ENCODE data around the gene ATG9B. TPM values are rescaled to one million over a fixed set of nuclear protein-coding genes. Genes with fewer than 3 reads are reported as not detected.
"Not testable (repeated sequence)": the region's sequence is repeated elsewhere in the genome, so short reads cannot be mapped to it uniquely, and the experiment has no call there.

Gene ATG9B
- polyA plus RNA-seq, 10 donors: 0.45 to 2.0 (median 1.1) TPM

GRCh38 chr7:151058781-151059366 lies 34.6 kb upstream of the ATG9B start:
- DNase-seq: peak in 1 of 3 donors; percentile 37

- DNase-seq: peak; percentile 99 to 100 (median 99)
Measured at GRCh38 chr7:151057989-151058780, 33.9 kb upstream of the ATG9B start.

- no peak for DNase-seq
Measured at GRCh38 chr7:151057506-151057988, 33.3 kb upstream of the ATG9B start, which contains the start of gene CDK5. Gene CDK5, minus strand, starts transcription at chr7:151057897. Its CDS starts 49 bp downstream, at chr7:151057848.

- DNase-seq: no peak
Measured at GRCh38 chr7:151056666-151057505, 32.6 kb upstream of the ATG9B start.

GRCh38 chr7:151056283-151056665 lies 32.0 kb upstream of the ATG9B start:
- DNase-seq: no peak

- DNase-seq: no peak
Measured at GRCh38 chr7:151053751-151054150, 29.5 kb upstream of the ATG9B start.

- no peak for DNase-seq
Measured at GRCh38 chr7:151053096-151053495, 28.8 kb upstream of the ATG9B start.

GRCh38 chr7:151051108-151051507 lies 26.8 kb upstream of the ATG9B start:
- peak; percentile 50 to 89 (median 79) for DNase-seq

GRCh38 chr7:151048911-151049463 lies 24.7 kb upstream of the ATG9B start:
- no peak for DNase-seq

- no peak for DNase-seq
Measured at GRCh38 chr7:151047976-151048815, 23.9 kb upstream of the ATG9B start, which contains the start of gene ASIC3. Gene ASIC3, plus strand, starts transcription at chr7:151048531. Its CDS starts 355 bp downstream, at chr7:151048886.

GRCh38 chr7:151046603-151047573 lies 22.6 kb upstream of the ATG9B start:
- peak in 2 of 3 donors; percentile 40 to 66 for DNase-seq

GRCh38 chr7:151045967-151046366 lies 21.7 kb upstream of the ATG9B start:
- DNase-seq: no peak

GRCh38 chr7:151045262-151045661 lies 21.0 kb upstream of the ATG9B start:
- DNase-seq: no peak

GRCh38 chr7:151043959-151044358 lies 19.7 kb upstream of the ATG9B start:
- no peak for DNase-seq

GRCh38 chr7:151043449-151043848 lies 19.2 kb upstream of the ATG9B start:
- not testable (repeated sequence) for DNase-seq

- DNase-seq: no peak
Measured at GRCh38 chr7:151040616-151041375, 16.5 kb upstream of the ATG9B start.

GRCh38 chr7:151039850-151040548 lies 15.7 kb upstream of the ATG9B start:
- no peak for DNase-seq
